Body of pancreas (tissue), 4 donors: ENCODE results near the gene PPFIA1.

Experiments
- POLR2A ChIP-seq, 3 donors: fragments of 450-650 bp; IDR thresholded peaks; one replicate each; pipeline ENCODE4 v1.6.1; 2016; ENCODE audit warnings: antibody characterized with exemption in 3 of 3, mild to moderate bottlenecking in 2 of 3
- TF ChIP-seq, protein P1 (sequence below), 7 experiments: fragments of 450-650 bp in 4 of 7; fragments of 200-600 bp in 3 of 7; sonication (generic) in 3 of 7; IDR thresholded peaks; one replicate each; pipeline ENCODE4 v1.5.1; 2016 to 2019; ENCODE audit warnings: antibody characterized with exemption in 7 of 7

DNA sequence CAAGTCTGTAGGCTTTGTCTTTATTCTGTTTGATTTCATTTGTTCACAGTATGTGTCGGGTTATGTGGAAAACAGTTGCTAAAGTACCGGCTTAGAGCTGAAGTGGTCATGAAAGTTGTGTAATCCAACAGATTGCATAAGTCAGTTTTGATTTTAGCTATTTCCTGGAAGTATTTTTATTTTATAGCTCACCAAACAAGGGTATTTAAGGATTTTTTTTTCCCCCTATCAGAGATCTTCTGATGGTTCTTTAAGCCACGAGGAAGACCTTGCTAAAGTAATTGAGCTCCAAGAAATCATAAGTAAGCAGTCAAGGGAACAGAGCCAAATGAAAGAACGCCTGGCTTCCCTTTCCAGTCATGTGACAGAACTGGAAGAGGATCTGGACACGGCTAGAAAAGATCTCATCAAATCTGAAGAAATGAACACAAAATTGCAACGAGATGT, 55.9 kb downstream of the PPFIA1 start:
- TF ChIP-seq, protein P1, sequence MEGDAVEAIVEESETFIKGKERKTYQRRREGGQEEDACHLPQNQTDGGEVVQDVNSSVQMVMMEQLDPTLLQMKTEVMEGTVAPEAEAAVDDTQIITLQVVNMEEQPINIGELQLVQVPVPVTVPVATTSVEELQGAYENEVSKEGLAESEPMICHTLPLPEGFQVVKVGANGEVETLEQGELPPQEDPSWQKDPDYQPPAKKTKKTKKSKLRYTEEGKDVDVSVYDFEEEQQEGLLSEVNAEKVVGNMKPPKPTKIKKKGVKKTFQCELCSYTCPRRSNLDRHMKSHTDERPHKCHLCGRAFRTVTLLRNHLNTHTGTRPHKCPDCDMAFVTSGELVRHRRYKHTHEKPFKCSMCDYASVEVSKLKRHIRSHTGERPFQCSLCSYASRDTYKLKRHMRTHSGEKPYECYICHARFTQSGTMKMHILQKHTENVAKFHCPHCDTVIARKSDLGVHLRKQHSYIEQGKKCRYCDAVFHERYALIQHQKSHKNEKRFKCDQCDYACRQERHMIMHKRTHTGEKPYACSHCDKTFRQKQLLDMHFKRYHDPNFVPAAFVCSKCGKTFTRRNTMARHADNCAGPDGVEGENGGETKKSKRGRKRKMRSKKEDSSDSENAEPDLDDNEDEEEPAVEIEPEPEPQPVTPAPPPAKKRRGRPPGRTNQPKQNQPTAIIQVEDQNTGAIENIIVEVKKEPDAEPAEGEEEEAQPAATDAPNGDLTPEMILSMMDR (IDR thresholded peaks at IDR 0.05) = no peak
- no peak for TF ChIP-seq POLR2A (IDR thresholded peaks at IDR 0.05)
